H1 (cell line): ENCODE results near the gene TAF1B. TPM values are rescaled to one million over a fixed set of nuclear protein-coding genes. Genes with fewer than 3 reads are reported as not detected.

Source experiments
- CTCF ChIA-PET: fragments of 300-600 bp; sonication (Branson Sonifier 250); formaldehyde crosslinking; loops from one replicate; lab custom pipeline; 2021; ENCODE audit not compliant: partially characterized antibody; lab: Charles Lee
- POLR2A ChIA-PET: fragments of 300-600 bp; sonication (Branson Sonifier 250); formaldehyde crosslinking; loops from one replicate; lab custom pipeline; 2021; ENCODE audit warnings: inconsistent platforms; ENCODE audit not compliant: partially characterized antibody; lab: Charles Lee
- DNase-seq, 2 experiments: peaks; one replicate each; pipeline versions ENCODE4 v3.0.0 to v3.0.0-alpha.2; 2010 to 2022; ENCODE audit warnings: low spot score in 2 of 2, low read depth in 1 of 2, mixed read lengths in 1 of 2
- FAIRE-seq: peaks from 2 replicates; lab custom pipeline; 2011; peaks lifted over from hg19 to GRCh38; lab: Jason Lieb, UNC
- H2AFZ ChIP-seq: 2 replicates; pipeline ENCODE4 v1.8.1; 2012; ENCODE audit warnings: low read length, inconsistent platforms
- H2AK5ac ChIP-seq: 2 replicates; pipeline ENCODE4 v1.6.1; 2013; ENCODE audit warnings: low read depth, low read length
- H2BK120ac ChIP-seq: replicated peaks from 2 replicates; pipeline ENCODE3; 2013; ENCODE audit warnings: low read depth, low read length, inconsistent platforms
- H2BK12ac ChIP-seq: 2 replicates; pipeline ENCODE4 v1.6.1; 2013; ENCODE audit warnings: low read depth, low read length
- H2BK15ac ChIP-seq: 2 replicates; pipeline ENCODE4 v1.6.1; 2013; ENCODE audit warnings: low read length
- H2BK20ac ChIP-seq: 2 replicates; pipeline ENCODE4 v1.6.1; 2013; ENCODE audit warnings: low read length
- H2BK5ac ChIP-seq: 2 replicates; pipeline ENCODE4 v1.6.1; 2013; ENCODE audit warnings: low read depth, low read length
- H3K14ac ChIP-seq: 2 replicates; pipeline ENCODE4 v1.6.1; 2013; ENCODE audit warnings: inconsistent platforms; ENCODE audit not compliant: insufficient read length
- H3K18ac ChIP-seq: 2 replicates; pipeline ENCODE4 v1.6.1; 2013; ENCODE audit warnings: low read length; ENCODE audit errors: extremely low read depth
- H3K23ac ChIP-seq: 2 replicates; pipeline ENCODE4 v1.6.1; 2013; ENCODE audit warnings: inconsistent platforms; ENCODE audit not compliant: insufficient read length
- H3K23me2 ChIP-seq: 2 replicates; pipeline ENCODE4 v1.6.1; 2013; ENCODE audit warnings: low read depth, low read length
- H3K27ac ChIP-seq: 2 replicates; pipeline ENCODE4 v1.6.1; 2011; ENCODE audit warnings: low read depth, low read length, inconsistent platforms
- H3K27me3 ChIP-seq, 4 experiments: replicated peaks in 1 of 4; 1 replicate in 1 of 4; 2 replicates in 3 of 4; pipeline versions ENCODE4 v1.6.1 to v1.8.1; 2011 to 2013; ENCODE audit warnings: low read length in 3 of 4, mild to moderate bottlenecking in 3 of 4, inconsistent platforms in 2 of 4, mixed read lengths in 2 of 4, moderate library complexity in 1 of 4; ENCODE audit not compliant: control insufficient read depth in 3 of 4, insufficient read depth in 3 of 4; ENCODE audit errors: extremely low read depth in 1 of 4
- H3K36me3 ChIP-seq, 4 experiments: 2 replicates each; pipeline versions ENCODE4 v1.6.1 to v1.8.1; 2011 to 2013; ENCODE audit warnings: mild to moderate bottlenecking in 4 of 4, low read length in 3 of 4, moderate library complexity in 2 of 4, control low read depth in 1 of 4, inconsistent platforms in 1 of 4; ENCODE audit not compliant: insufficient read depth in 4 of 4, control insufficient read depth in 2 of 4
- H3K4ac ChIP-seq: replicated peaks from 2 replicates; pipeline ENCODE3; 2013; ENCODE audit warnings: low read length, low read depth, mixed read lengths, inconsistent platforms; ENCODE audit not compliant: insufficient read length
- H3K4me1 ChIP-seq, 4 experiments: replicated peaks in 1 of 4; 1 replicate in 1 of 4; 2 replicates in 3 of 4; pipeline versions ENCODE4 v1.6.1 to v1.8.1; 2011 to 2013; ENCODE audit warnings: low read length in 3 of 4, inconsistent platforms in 2 of 4, mixed read lengths in 1 of 4; ENCODE audit not compliant: insufficient read depth in 4 of 4, control insufficient read depth in 3 of 4
- H3K4me2 ChIP-seq, 2 experiments: 2 replicates each; pipeline versions ENCODE4 v1.6.1 to v1.8.1; 2011 to 2013; ENCODE audit warnings: low read depth in 2 of 2, low read length in 2 of 2, control low read depth in 1 of 2, inconsistent platforms in 1 of 2, mild to moderate bottlenecking in 1 of 2; ENCODE audit not compliant: insufficient read depth in 1 of 2
- H3K4me3 ChIP-seq, 4 experiments: fragments of 200-600, 300-600 bp in 1 of 4; sonication (generic), shearing (Covaris generic), sonication (Bioruptor Twin) in 1 of 4; 2 replicates each; pipeline versions ENCODE4 v1.5.1 to v1.8.1; 2011 to 2016; ENCODE audit warnings: low read length in 4 of 4, low read depth in 3 of 4, control low read depth in 2 of 4, inconsistent platforms in 2 of 4, mild to moderate bottlenecking in 2 of 4, mixed read lengths in 1 of 4, moderate library complexity in 1 of 4; ENCODE audit not compliant: insufficient read depth in 2 of 4; ENCODE audit errors: extremely low read depth in 1 of 4
- H3K56ac ChIP-seq: replicated peaks from 2 replicates; pipeline ENCODE3; 2013; ENCODE audit warnings: low read depth, mild to moderate bottlenecking, mixed read lengths, low read length, inconsistent platforms; ENCODE audit not compliant: insufficient read length
- H3K79me1 ChIP-seq: 2 replicates; pipeline ENCODE4 v1.6.1; 2013; ENCODE audit warnings: low read depth, low read length, control low read depth
- H3K79me2 ChIP-seq, 2 experiments: 2 replicates each; pipeline versions ENCODE4 v1.6.1 to v1.8.1; 2012 to 2013; ENCODE audit warnings: low read length in 2 of 2, mild to moderate bottlenecking in 2 of 2, inconsistent platforms in 1 of 2; ENCODE audit not compliant: insufficient read depth in 2 of 2, control insufficient read depth in 1 of 2
- H3K9ac ChIP-seq, 4 experiments: replicated peaks in 1 of 4; 1 replicate in 1 of 4; 2 replicates in 3 of 4; pipeline versions ENCODE4 v1.6.1 to v1.8.1; 2011 to 2013; ENCODE audit warnings: low read depth in 3 of 4, low read length in 3 of 4, control low read depth in 2 of 4, mild to moderate bottlenecking in 2 of 4, moderate library complexity in 2 of 4, inconsistent platforms in 1 of 4; ENCODE audit errors: extremely low read depth in 1 of 4
- H3K9me3 ChIP-seq, 2 experiments: 2 replicates each; pipeline versions ENCODE4 v1.6.1 to v1.8.1; 2012 to 2013; ENCODE audit warnings: mild to moderate bottlenecking in 2 of 2, moderate library complexity in 2 of 2, control low read depth in 1 of 2, inconsistent platforms in 1 of 2, low read depth in 1 of 2, low read length in 1 of 2, mixed read lengths in 1 of 2; ENCODE audit not compliant: insufficient read depth in 2 of 2
- H4K20me1 ChIP-seq, 2 experiments: replicated peaks in 1 of 2; 2 replicates each; pipeline versions ENCODE3 to v1.8.1; 2011 to 2013; ENCODE audit warnings: inconsistent platforms in 2 of 2, low read length in 2 of 2, mild to moderate bottlenecking in 1 of 2; ENCODE audit not compliant: insufficient read depth in 2 of 2, control insufficient read depth in 1 of 2
- H4K5ac ChIP-seq: 2 replicates; pipeline ENCODE4 v1.6.1; 2013; ENCODE audit warnings: low read length, low read depth, mixed read lengths, inconsistent platforms; ENCODE audit not compliant: insufficient read length
- H4K8ac ChIP-seq: 2 replicates; pipeline ENCODE4 v1.8.0; 2013; ENCODE audit warnings: mild to moderate bottlenecking, moderate library complexity, low read length, inconsistent platforms; ENCODE audit not compliant: insufficient read depth; ENCODE audit errors: extremely low read depth
- H4K91ac ChIP-seq: replicated peaks from 2 replicates; pipeline ENCODE3; 2013; ENCODE audit warnings: low read length, mixed read lengths, inconsistent platforms; ENCODE audit not compliant: insufficient read length
- BCL11A ChIP-seq, 2 experiments: IDR thresholded peaks; one replicate each; pipeline ENCODE4 v1.6.1; 2011; ENCODE audit warnings: low read depth in 2 of 2, low read length in 2 of 2, mild to moderate bottlenecking in 2 of 2
- CBX8 ChIP-seq: fragments of 300-800, 300-1000 bp; sonication (generic); IDR thresholded peaks from 2 replicates; pipeline ENCODE4 v1.7.1; 2016; ENCODE audit warnings: low read depth, low read length, borderline replicate concordance
- PHF8 ChIP-seq: fragments of 200-600 bp; sonication (generic); conservative IDR thresholded peaks from 2 replicates; pipeline ENCODE4 v1.7.1; 2012; ENCODE audit warnings: low read depth, mild to moderate bottlenecking, inconsistent platforms, low read length, moderate library complexity
- RBBP5 ChIP-seq: IDR thresholded peaks from 2 replicates; pipeline ENCODE4 v1.7.1; 2012; ENCODE audit warnings: low read depth, mild to moderate bottlenecking, inconsistent platforms, low read length, moderate library complexity, borderline replicate concordance
- SIRT6 ChIP-seq: IDR thresholded peaks from one replicate; pipeline ENCODE4 v1.7.1; 2012; ENCODE audit warnings: low read length, inconsistent platforms
- SIX5 ChIP-seq: IDR thresholded peaks from 2 replicates; pipeline ENCODE4 v1.6.1; 2011; ENCODE audit warnings: mild to moderate bottlenecking, low read depth, low read length
- ZNF274 ChIP-seq: IDR thresholded peaks from 2 replicates; pipeline ENCODE4 v1.7.0; 2012; ENCODE audit warnings: low read length, borderline replicate concordance; ENCODE audit errors: extremely low read depth
- WGBS, 2 experiments: shearing (Covaris generic) in 1 of 2; methylation state at CpG; one replicate each; pipeline versions ENCODE4 v1.1.6 to v1.1.7; 2013 to 2015; ENCODE audit warnings: low lambda C conversion rate in 2 of 2, mixed read lengths in 2 of 2, inconsistent platforms in 1 of 2, low coverage in 1 of 2, missing lambda C conversion rate in 1 of 2; ENCODE audit not compliant: insufficient replicate concordance in 2 of 2, insufficient coverage in 1 of 2, insufficient read length in 1 of 2; ENCODE audit errors: extremely low coverage in 1 of 2, missing lambda C conversion rate in 1 of 2; 5-methylcytosine and 5-hydroxymethylcytosine counted together
- polyA plus RNA-seq, 7 experiments: library from polyadenylated mRNA; depleted of rRNA in 3 of 7; stranded (reverse) in 5 of 7; unstranded in 2 of 7; fragments of >200 nt in 5 of 7; fragments of 200-250 nt in 2 of 7; gene quantifications; 1 replicate in 5 of 7; 2 replicates in 1 of 7; 4 replicates in 1 of 7; pipeline versions ENCODE4 v1.2.1 to v1.2.3, GENCODE V29; 2011 to 2013; ENCODE audit warnings: missing spikeins in 2 of 7, mixed read lengths in 2 of 7
- total RNA-seq: library from RNA; stranded (reverse); fragmentation: NEBNext Ultra II Directional; extraction: Animal tissue kit (Norgen Biotek cat#: 25700); gene quantifications from 2 replicates; pipeline ENCODE4 v1.2.1, GENCODE V29; 2021
- TF ChIP-seq, protein P1 (sequence below): IDR thresholded peaks from 2 replicates; pipeline ENCODE4 v1.6.1; 2012; ENCODE audit warnings: low read length, inconsistent platforms

The TAF1B gene
- total and polyA plus RNA-seq, 2 of the 8 experiments (the other 6 are each of a cell fraction or from before 2014, with no cell fraction given), result 6.6 to 25.2 TPM

DNA sequence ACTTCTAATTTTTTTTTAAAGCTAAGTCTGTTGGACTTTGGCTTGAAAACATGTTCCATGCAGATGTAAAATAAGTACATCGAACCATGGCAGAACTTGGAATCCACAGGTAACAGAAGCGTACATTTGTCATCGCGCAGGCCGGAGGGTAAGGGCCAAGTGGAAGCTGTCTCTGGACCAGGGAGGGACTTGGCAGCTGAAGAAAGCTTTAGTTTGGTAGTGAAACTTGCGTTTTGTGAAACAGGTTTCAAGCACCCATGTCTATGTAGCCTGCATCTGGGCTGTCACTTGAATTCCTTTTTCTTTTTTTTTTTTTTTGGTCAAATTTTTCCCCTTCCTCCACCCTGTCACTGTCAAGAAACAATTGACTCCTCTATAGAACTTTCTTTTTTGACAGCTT, 128.6 kb downstream of the TAF1B start:
- no peak overlapping the region for H2BK20ac ChIP-seq
- no peaks in the 10 kb centered on the region for H3K79me1 ChIP-seq
- H4K8ac ChIP-seq, result no peak overlapping the region
- H3K4me3 ChIP-seq, result no peak overlapping the region
- H2BK120ac ChIP-seq, result no peak overlapping the region
- no peak overlapping the region for H2AK5ac ChIP-seq
- H2AFZ ChIP-seq, result no peak overlapping the region
- no peak overlapping the region for H3K18ac ChIP-seq
- no peak overlapping the region for H2BK15ac ChIP-seq
- H3K14ac ChIP-seq, result no peak overlapping the region
- 98% methylated on average over 6 of the region's 6 CpGs; no CpG with 5 or more reads in 1 of the 2 experiments for WGBS, 2 experiments
- no peak overlapping the region for H3K56ac ChIP-seq
- CTCF ChIA-PET, result interaction anchor here (0.6 to 4.2 kb wide), 7 partner anchors 12 to 170 kb away, joined by 3 to 61 read pairs (median 4); no protein-coding TSS in a partner anchor
- H3K27ac ChIP-seq, result no peak overlapping the region
- H3K36me3 ChIP-seq, result peaks cover 0 to 2% (median 0%) of the 10 kb centered on the region in 4 experiments; a peak in 1 of 8 replicates
- no peaks in the 10 kb centered on the region for H3K9me3 ChIP-seq
- no peaks in the 10 kb centered on the region for H4K20me1 ChIP-seq
- H3K9ac ChIP-seq, result no peak overlapping the region
- no peak for DNase-seq
- no peak overlapping the region for H4K91ac ChIP-seq
- POLR2A ChIA-PET, result no interaction called here
- H3K4ac ChIP-seq, result no peak overlapping the region
- H3K4me2 ChIP-seq, result no peak overlapping the region
- no peaks in the 10 kb centered on the region for H3K4me1 ChIP-seq
- no peaks in the 10 kb centered on the region for H3K27me3 ChIP-seq
- no peaks in the 10 kb centered on the region for H3K79me2 ChIP-seq
- no peak overlapping the region for H3K23ac ChIP-seq
- FAIRE-seq, result no peak
- H2BK12ac ChIP-seq, result no peak overlapping the region
- no peaks in the 10 kb centered on the region for H3K23me2 ChIP-seq
- no peak overlapping the region for H4K5ac ChIP-seq
- no peak for TF ChIP-seq SIX5
- no peak for TF ChIP-seq SIRT6
- no peak for TF ChIP-seq PHF8
- TF ChIP-seq CBX8, result no peak
- TF ChIP-seq ZNF274, result no peak
- TF ChIP-seq, protein P1, sequence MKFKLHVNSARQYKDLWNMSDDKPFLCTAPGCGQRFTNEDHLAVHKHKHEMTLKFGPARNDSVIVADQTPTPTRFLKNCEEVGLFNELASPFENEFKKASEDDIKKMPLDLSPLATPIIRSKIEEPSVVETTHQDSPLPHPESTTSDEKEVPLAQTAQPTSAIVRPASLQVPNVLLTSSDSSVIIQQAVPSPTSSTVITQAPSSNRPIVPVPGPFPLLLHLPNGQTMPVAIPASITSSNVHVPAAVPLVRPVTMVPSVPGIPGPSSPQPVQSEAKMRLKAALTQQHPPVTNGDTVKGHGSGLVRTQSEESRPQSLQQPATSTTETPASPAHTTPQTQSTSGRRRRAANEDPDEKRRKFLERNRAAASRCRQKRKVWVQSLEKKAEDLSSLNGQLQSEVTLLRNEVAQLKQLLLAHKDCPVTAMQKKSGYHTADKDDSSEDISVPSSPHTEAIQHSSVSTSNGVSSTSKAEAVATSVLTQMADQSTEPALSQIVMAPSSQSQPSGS, result no peak
- TF ChIP-seq BCL11A (IDR thresholded peaks at IDR 0.05; ENCODE audit: low read depth in 2 of 2, low read length in 2 of 2), result no peak
- TF ChIP-seq RBBP5, result no peak
- no peak overlapping the region for H2BK5ac ChIP-seq
